DMS 273 (cell line): Measurements from ENCODE around the gene CPSF3.

Experiments used
- DNase-seq: peaks from one replicate; lab custom pipeline; 2025; ENCODE audit not compliant: unreplicated experiment; lab: John Stamatoyannopoulos, UW

Gene CPSF3

GRCh38 chr2:9423100-9423921 is at the start of gene CPSF3, which contains the start of gene ITGB1BP1:
CPSF3 (plus strand) TSS chr2:9423654; CDS start chr2:9423774, 120 bp downstream.
ITGB1BP1 (minus strand) TSS chr2:9423528; CDS start chr2:9418697, 4,831 bp downstream.
- DNase-seq, result peak; percentile 99

- DNase-seq, result no peak
Observed at GRCh38 chr2:9374071-9374730, 49.3 kb upstream of the CPSF3 start.

GRCh38 chr2:9375857-9376428 is 47.5 kb upstream of the CPSF3 start:
- no peak for DNase-seq

GRCh38 chr2:9377461-9378097 is 45.9 kb upstream of the CPSF3 start:
- DNase-seq, result no peak

GRCh38 chr2:9378433-9379390 is 44.7 kb upstream of the CPSF3 start:
- peak; percentile 79 for DNase-seq

- DNase-seq, result no peak
Observed at GRCh38 chr2:9379391-9379755, 44.1 kb upstream of the CPSF3 start.

GRCh38 chr2:9380702-9381628 is 42.5 kb upstream of the CPSF3 start:
- DNase-seq, result no peak

GRCh38 chr2:9382604-9383235 is 40.7 kb upstream of the CPSF3 start:
- no peak for DNase-seq

GRCh38 chr2:9384521-9384920 is 38.9 kb upstream of the CPSF3 start:
- DNase-seq, result no peak

- DNase-seq, result no peak
Observed at GRCh38 chr2:9385841-9386240, 37.6 kb upstream of the CPSF3 start.

GRCh38 chr2:9388199-9388681 is 35.2 kb upstream of the CPSF3 start:
- DNase-seq, result no peak

- no peak for DNase-seq
Observed at GRCh38 chr2:9388950-9389911, 34.2 kb upstream of the CPSF3 start.

GRCh38 chr2:9390151-9390850 is 33.2 kb upstream of the CPSF3 start:
- no peak for DNase-seq

GRCh38 chr2:9390991-9391390 is 32.5 kb upstream of the CPSF3 start:
- DNase-seq, result no peak

GRCh38 chr2:9391961-9392720 is 31.3 kb upstream of the CPSF3 start:
- DNase-seq, result no peak
